Colonic mucosa (tissue), 4 donors: ENCODE measurements around the gene ZNF813. TPM values are rescaled to one million over a fixed set of nuclear protein-coding genes. Genes with fewer than 3 reads are reported as not detected.

Experiments used
- DNase-seq: peaks from one replicate; pipeline ENCODE4 v3.0.0-alpha.2; 2020
- H3K27ac ChIP-seq: fragments of 200-600 bp; one replicate; pipeline ENCODE4 v1.8.0; 2021
- H3K27me3 ChIP-seq: fragments of 200-600 bp; one replicate; pipeline ENCODE4 v1.8.0; 2021
- H3K36me3 ChIP-seq: fragments of 200-600 bp; one replicate; pipeline ENCODE4 v1.8.0; 2021
- H3K4me1 ChIP-seq: fragments of 200-600 bp; one replicate; pipeline ENCODE4 v1.8.0; 2021; ENCODE audit warnings: mild to moderate bottlenecking
- H3K4me3 ChIP-seq: fragments of 200-600 bp; one replicate; pipeline ENCODE4 v1.8.0; 2021
- H3K9ac ChIP-seq, 2 donors: one replicate each; pipeline ENCODE4 v1.7.0; 2013; ENCODE audit warnings: control low read depth in 2 of 2, low read depth in 2 of 2, low read length in 2 of 2
- H3K9me3 ChIP-seq: fragments of 200-600 bp; one replicate; pipeline ENCODE4 v1.8.0; 2021
- CTCF ChIP-seq: fragments of 200-600 bp; IDR thresholded peaks from one replicate; pipeline ENCODE4 v1.8.0; 2022; ENCODE audit warnings: antibody characterized with exemption, mild to moderate bottlenecking
- intact Hi-C: fragments of 100-400 bp; cut with DNase I; formaldehyde crosslinking; loops from one replicate; pipeline ENCODE4 v1.14.1; 2022
- total RNA-seq, 2 donors: library from RNA; stranded (reverse); fragmentation: NEBNext Ultra II Directional in 1 of 2; extraction: Animal tissue kit (Norgen Biotek cat#: 25700) in 1 of 2; gene quantifications; one replicate each; pipeline ENCODE4 v1.2.1, GENCODE V29; 2021
- donor health status: healthy.
- donor health status: DM: no; HTN: no; CAD: no.
- donor health status: DM: no; HTN: no; CAD: no.

ZNF813 gene
- total RNA-seq, 2 donors from 2014 or later, result 3.6 to 4.9 TPM

GRCh38 chr19:53537521-53538377, 70.2 kb downstream of the ZNF813 start, which contains the start of gene ZNF331:
TSS of gene ZNF331 (plus strand) at chr19:53538145. CDS start at chr19:53569377, 31,232 bp downstream.
- Histone ChIP-seq H3K27me3 (no peaks in the 10 kb centered on the region), H3K4me1 (no peaks in the 10 kb centered on the region), H3K9me3 (no peaks in the 10 kb centered on the region), H3K27ac (peak within 1 kb of the TSS; percentile 52), H3K36me3 (no peaks in the 10 kb centered on the region), H3K4me3 (peak within 1 kb of the TSS; percentile 65), H3K9ac (peak within 1 kb of the TSS; percentile 61 to 84)
- intact Hi-C loops, result no loop called here
- peak; percentile 71 for DNase-seq
- TF ChIP-seq CTCF, result no peak

- Histone ChIP-seq H3K27ac (peak overlapping the region; percentile 52), H3K4me3 (peak overlapping the region; percentile 65), H3K4me1 (no peaks in the 10 kb centered on the region), H3K27me3 (no peaks in the 10 kb centered on the region), H3K9me3 (no peaks in the 10 kb centered on the region), H3K36me3 (no peaks in the 10 kb centered on the region), H3K9ac (peak overlapping the region; percentile 61 to 84)
- no peak for TF ChIP-seq CTCF
- intact Hi-C loops, result no loop called here
- DNase-seq, result no peak
These were observed 71.0 kb downstream of the ZNF813 start for GRCh38 chr19:53538378-53539109.

GRCh38 chr19:53540091-53540490, 72.6 kb downstream of the ZNF813 start:
- Histone ChIP-seq H3K4me3 (no peak overlapping the region), H3K9ac (no peak overlapping the region), H3K27me3 (no peaks in the 10 kb centered on the region), H3K36me3 (no peaks in the 10 kb centered on the region), H3K27ac (no peak overlapping the region), H3K4me1 (no peaks in the 10 kb centered on the region), H3K9me3 (no peaks in the 10 kb centered on the region)
- intact Hi-C loops, result no loop called here
- no peak for TF ChIP-seq CTCF
- no peak for DNase-seq

GRCh38 chr19:53541971-53542370, 74.4 kb downstream of the ZNF813 start:
- no peak overlapping the region for H3K9ac ChIP-seq
- intact Hi-C loops, result no loop called here

More at GRCh38 chr19:53541971-53542370, 74.4 kb downstream of the ZNF813 start:
- Histone ChIP-seq H3K4me1 (no peaks in the 10 kb centered on the region), H3K36me3 (no peaks in the 10 kb centered on the region), H3K27ac (no peak overlapping the region), H3K4me3 (no peak overlapping the region), H3K9me3 (no peaks in the 10 kb centered on the region), H3K27me3 (no peaks in the 10 kb centered on the region)
- no peak for DNase-seq
- no peak for TF ChIP-seq CTCF
